ENCODE measurements around the gene TALDO1.
A peak's percentile ranks its signal among the peaks of the same experiment; 100 is the strongest.

The TALDO1 gene

GRCh38 chr11:779955-780532 is 32.8 kb downstream of the TALDO1 start:
- TF ChIP-seq CTCF (conservative IDR thresholded peaks at IDR 0.05; ENCODE audit: control insufficient read depth, insufficient read depth, low read depth, low read length): no peak
- no peak for DNase-seq (ENCODE audit: low read depth)

GRCh38 chr11:782264-783174 is 35.3 kb downstream of the TALDO1 start:
- no peak for TF ChIP-seq CTCF (conservative IDR thresholded peaks at IDR 0.05; ENCODE audit: control insufficient read depth, insufficient read depth, low read depth, low read length)
- H3K4me3 ChIP-seq (ENCODE audit: control insufficient read depth, low read depth, low read length): no peak overlapping the region
- no peak for DNase-seq (ENCODE audit: low read depth)

More at GRCh38 chr11:779955-780532, 32.8 kb downstream of the TALDO1 start:
- no peak overlapping the region for H3K4me3 ChIP-seq (ENCODE audit: control insufficient read depth, low read depth, low read length)

GRCh38 chr11:783581-784015 is 36.3 kb downstream of the TALDO1 start:
- peak; percentile 94 for DNase-seq (ENCODE audit: low read depth)
- no peak overlapping the region for H3K4me3 ChIP-seq (ENCODE audit: control insufficient read depth, low read depth, low read length)
- TF ChIP-seq CTCF (conservative IDR thresholded peaks at IDR 0.05; ENCODE audit: control insufficient read depth, insufficient read depth, low read depth, low read length): peak; percentile 80

GRCh38 chr11:786235-787083 is 39.2 kb downstream of the TALDO1 start:
- no peak for TF ChIP-seq CTCF (conservative IDR thresholded peaks at IDR 0.05; ENCODE audit: control insufficient read depth, insufficient read depth, low read depth, low read length)
- DNase-seq (ENCODE audit: low read depth): no peak
- no peak overlapping the region for H3K4me3 ChIP-seq (ENCODE audit: control insufficient read depth, low read depth, low read length)

- DNase-seq (ENCODE audit: low read depth): no peak
- no peak for TF ChIP-seq CTCF (conservative IDR thresholded peaks at IDR 0.05; ENCODE audit: control insufficient read depth, insufficient read depth, low read depth, low read length)
- no peak overlapping the region for H3K4me3 ChIP-seq (ENCODE audit: control insufficient read depth, low read depth, low read length)
Observed at GRCh38 chr11:787084-787675, 39.9 kb downstream of the TALDO1 start.

GRCh38 chr11:788009-788640 is 40.9 kb downstream of the TALDO1 start:
- no peak overlapping the region for H3K4me3 ChIP-seq (ENCODE audit: control insufficient read depth, low read depth, low read length)
- TF ChIP-seq CTCF (conservative IDR thresholded peaks at IDR 0.05; ENCODE audit: control insufficient read depth, insufficient read depth, low read depth, low read length): no peak
- DNase-seq (ENCODE audit: low read depth): no peak

Data from fibroblast of mammary gland (primary cell).